H1 (cell line): ENCODE measurements around the gene AGBL4.

Source experiments
- CBX5 ChIP-seq: fragments of 300-800, 300-1000 bp; sonication (generic); IDR thresholded peaks from 2 replicates; pipeline ENCODE4 v1.7.1; 2016; ENCODE audit warnings: antibody characterized with exemption, low read length, low read depth
- EZH2 ChIP-seq: fragments of 200-600 bp; sonication (generic); IDR thresholded peaks from 2 replicates; pipeline ENCODE4 v1.7.1; 2012; ENCODE audit warnings: low read depth, mild to moderate bottlenecking, moderate library complexity, low read length, inconsistent platforms; ENCODE audit not compliant: severe bottlenecking
- JUN ChIP-seq: IDR thresholded peaks from 2 replicates; pipeline ENCODE4 v1.6.1; 2011; ENCODE audit warnings: low read depth, mild to moderate bottlenecking, improper control_type of control experiment, low read length
- JUND ChIP-seq: IDR thresholded peaks from 2 replicates; pipeline ENCODE4 v1.6.1; 2011; ENCODE audit warnings: mild to moderate bottlenecking, improper control_type of control experiment, low read length
- POLR2A ChIP-seq, 2 experiments: IDR thresholded peaks; 1 replicate in 1 of 2; 2 replicates in 1 of 2; pipeline ENCODE4 v1.6.1; 2011; ENCODE audit warnings: low read depth in 2 of 2, low read length in 2 of 2, mild to moderate bottlenecking in 2 of 2; ENCODE audit errors: control extremely low read depth in 1 of 2
- POLR2AphosphoS5 ChIP-seq: IDR thresholded peaks from 2 replicates; pipeline ENCODE4 v1.6.1; 2011; ENCODE audit warnings: low read depth, low read length
- POU5F1 ChIP-seq: IDR thresholded peaks from 2 replicates; pipeline ENCODE4 v1.6.1; 2011; ENCODE audit warnings: low read depth, mild to moderate bottlenecking, low read length, moderate library complexity
- SIN3A ChIP-seq, 2 experiments: IDR thresholded peaks in 1 of 2; conservative IDR thresholded peaks in 1 of 2; 2 replicates each; pipeline ENCODE4 v1.6.1; 2011 to 2012; ENCODE audit warnings: low read length in 2 of 2, improper control_type of control experiment in 1 of 2, low read depth in 1 of 2, mild to moderate bottlenecking in 1 of 2
- SIRT6 ChIP-seq: IDR thresholded peaks from one replicate; pipeline ENCODE4 v1.7.1; 2012; ENCODE audit warnings: low read length, inconsistent platforms
- SUZ12 ChIP-seq: fragments of 200-600 bp; sonication (generic); IDR thresholded peaks from 2 replicates; pipeline ENCODE4 v1.6.1; 2012; ENCODE audit warnings: mild to moderate bottlenecking, inconsistent platforms, low read length, moderate library complexity, mixed read lengths
- TAF1 ChIP-seq: IDR thresholded peaks from 2 replicates; pipeline ENCODE4 v1.6.1; 2011; ENCODE audit warnings: mild to moderate bottlenecking, low read depth, low read length
- TF ChIP-seq, protein P1 (sequence below), 3 experiments: IDR thresholded peaks; 1 replicate in 2 of 3; 2 replicates in 1 of 3; pipeline versions ENCODE4 v1.5.1 to v1.6.1; 2011; ENCODE audit warnings: low read length in 3 of 3, mild to moderate bottlenecking in 3 of 3, inconsistent platforms in 2 of 3, low read depth in 1 of 3, moderate library complexity in 1 of 3; ENCODE audit not compliant: insufficient read depth in 1 of 3; ENCODE audit errors: control extremely low read depth in 1 of 3
- TF ChIP-seq, protein P2 (sequence below): IDR thresholded peaks from 2 replicates; pipeline ENCODE4 v1.6.1; 2012; ENCODE audit warnings: inconsistent platforms

DNA sequence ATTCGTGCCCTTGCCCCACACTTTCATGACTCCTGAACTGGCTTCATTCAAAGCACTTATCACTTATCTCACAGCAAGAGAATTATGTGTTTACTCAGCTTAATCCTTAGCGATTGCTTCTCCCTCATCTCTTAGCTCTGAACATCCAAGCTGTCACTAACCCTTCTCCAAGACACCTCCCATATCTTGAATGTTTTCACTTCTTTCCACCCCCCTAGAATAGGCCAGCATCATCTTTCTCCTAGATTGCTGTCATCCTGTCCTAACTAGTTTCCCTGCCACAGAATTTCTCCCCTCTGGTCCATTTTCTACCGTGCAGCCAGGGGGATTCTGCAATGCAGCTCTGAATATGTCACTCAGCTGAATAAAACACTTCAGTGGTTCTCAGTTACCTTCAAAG, 1483.2 kb downstream of the AGBL4 start:
- TF ChIP-seq SIN3A (conservative IDR thresholded peaks at IDR 0.05 in 1 of 2, IDR thresholded peaks at IDR 0.05 in 1 of 2; ENCODE audit: low read depth in 1 of 2, low read length in 2 of 2) (no peak), SUZ12 (no peak), TAF1 (no peak), EZH2 (no peak), POLR2A (IDR thresholded peaks at IDR 0.05; ENCODE audit: control extremely low read depth in 1 of 2, low read depth in 2 of 2, low read length in 2 of 2) (no peak), JUND (no peak), JUN (no peak), CBX5 (no peak), SIRT6 (no peak), POLR2AphosphoS5 (no peak), POU5F1 (no peak)
- TF ChIP-seq, protein P1, sequence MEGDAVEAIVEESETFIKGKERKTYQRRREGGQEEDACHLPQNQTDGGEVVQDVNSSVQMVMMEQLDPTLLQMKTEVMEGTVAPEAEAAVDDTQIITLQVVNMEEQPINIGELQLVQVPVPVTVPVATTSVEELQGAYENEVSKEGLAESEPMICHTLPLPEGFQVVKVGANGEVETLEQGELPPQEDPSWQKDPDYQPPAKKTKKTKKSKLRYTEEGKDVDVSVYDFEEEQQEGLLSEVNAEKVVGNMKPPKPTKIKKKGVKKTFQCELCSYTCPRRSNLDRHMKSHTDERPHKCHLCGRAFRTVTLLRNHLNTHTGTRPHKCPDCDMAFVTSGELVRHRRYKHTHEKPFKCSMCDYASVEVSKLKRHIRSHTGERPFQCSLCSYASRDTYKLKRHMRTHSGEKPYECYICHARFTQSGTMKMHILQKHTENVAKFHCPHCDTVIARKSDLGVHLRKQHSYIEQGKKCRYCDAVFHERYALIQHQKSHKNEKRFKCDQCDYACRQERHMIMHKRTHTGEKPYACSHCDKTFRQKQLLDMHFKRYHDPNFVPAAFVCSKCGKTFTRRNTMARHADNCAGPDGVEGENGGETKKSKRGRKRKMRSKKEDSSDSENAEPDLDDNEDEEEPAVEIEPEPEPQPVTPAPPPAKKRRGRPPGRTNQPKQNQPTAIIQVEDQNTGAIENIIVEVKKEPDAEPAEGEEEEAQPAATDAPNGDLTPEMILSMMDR (IDR thresholded peaks at IDR 0.05; ENCODE audit: control extremely low read depth in 1 of 3, insufficient read depth in 1 of 3, low read depth in 1 of 3, low read length in 3 of 3), result no peak
- TF ChIP-seq, protein P2, sequence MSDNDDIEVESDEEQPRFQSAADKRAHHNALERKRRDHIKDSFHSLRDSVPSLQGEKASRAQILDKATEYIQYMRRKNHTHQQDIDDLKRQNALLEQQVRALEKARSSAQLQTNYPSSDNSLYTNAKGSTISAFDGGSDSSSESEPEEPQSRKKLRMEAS, result no peak
